HL-60 (cell line): ENCODE measurements around the gene CRYBA4.

Source experiments
- GABPA ChIP-seq: IDR thresholded peaks from 2 replicates; pipeline ENCODE4 v1.6.1; 2012; ENCODE audit warnings: low read depth
- TF ChIP-seq, protein P1 (sequence below): IDR thresholded peaks from one replicate; pipeline ENCODE4 v1.5.1; 2011; ENCODE audit warnings: low read length, control low read depth, inconsistent platforms; ENCODE audit not compliant: insufficient read depth

DNA sequence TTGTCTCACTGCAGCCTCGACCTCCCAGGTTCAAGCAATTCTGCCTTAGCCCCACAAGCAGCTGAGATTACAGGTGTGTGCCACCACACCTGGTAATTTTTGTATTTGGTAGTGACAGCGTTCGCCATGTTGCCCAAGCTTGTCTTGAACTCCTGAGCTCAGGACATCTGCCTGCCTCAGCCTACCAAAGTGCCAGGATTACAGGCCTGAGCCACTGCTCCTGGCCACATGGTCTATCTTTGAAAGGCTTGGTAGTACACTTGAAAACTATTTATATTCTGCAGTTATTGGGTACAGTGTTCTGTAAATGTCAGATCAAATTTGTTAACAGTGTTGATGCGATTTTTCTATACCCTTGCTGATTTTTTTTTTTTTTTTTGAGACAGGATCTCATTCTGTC, 9.5 kb downstream of the CRYBA4 start:
- TF ChIP-seq, protein P1, sequence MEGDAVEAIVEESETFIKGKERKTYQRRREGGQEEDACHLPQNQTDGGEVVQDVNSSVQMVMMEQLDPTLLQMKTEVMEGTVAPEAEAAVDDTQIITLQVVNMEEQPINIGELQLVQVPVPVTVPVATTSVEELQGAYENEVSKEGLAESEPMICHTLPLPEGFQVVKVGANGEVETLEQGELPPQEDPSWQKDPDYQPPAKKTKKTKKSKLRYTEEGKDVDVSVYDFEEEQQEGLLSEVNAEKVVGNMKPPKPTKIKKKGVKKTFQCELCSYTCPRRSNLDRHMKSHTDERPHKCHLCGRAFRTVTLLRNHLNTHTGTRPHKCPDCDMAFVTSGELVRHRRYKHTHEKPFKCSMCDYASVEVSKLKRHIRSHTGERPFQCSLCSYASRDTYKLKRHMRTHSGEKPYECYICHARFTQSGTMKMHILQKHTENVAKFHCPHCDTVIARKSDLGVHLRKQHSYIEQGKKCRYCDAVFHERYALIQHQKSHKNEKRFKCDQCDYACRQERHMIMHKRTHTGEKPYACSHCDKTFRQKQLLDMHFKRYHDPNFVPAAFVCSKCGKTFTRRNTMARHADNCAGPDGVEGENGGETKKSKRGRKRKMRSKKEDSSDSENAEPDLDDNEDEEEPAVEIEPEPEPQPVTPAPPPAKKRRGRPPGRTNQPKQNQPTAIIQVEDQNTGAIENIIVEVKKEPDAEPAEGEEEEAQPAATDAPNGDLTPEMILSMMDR: no peak
- no peak for TF ChIP-seq GABPA
